Measurements from ENCODE around the gene RTN4R. TPM values are rescaled to one million over a fixed set of nuclear protein-coding genes. Genes with fewer than 3 reads are reported as not detected.

RTN4R gene
- total RNA-seq, 1 donor from 2014 or later: 4.2 TPM

GRCh38 chr22:20234760-20235388, 33.2 kb downstream of the RTN4R start:
- Histone ChIP-seq H3K4me3 (no peak overlapping the region), H3K4me1 (peaks cover 21% of the 10 kb centered on the region), H3K27me3 (no peaks in the 10 kb centered on the region), H3K9me3 (no peaks in the 10 kb centered on the region), H3K27ac (no peak overlapping the region), H3K36me3 (no peaks in the 10 kb centered on the region)
- intact Hi-C loops (cut with DNase I): no loop called here
- no peak for DNase-seq (ENCODE audit: extremely low spot score in 2 of 2)
- TF ChIP-seq POLR2AphosphoS5 (IDR thresholded peaks at IDR 0.05; ENCODE audit: insufficient read depth in 1 of 2, low read depth in 1 of 2) (no peak), POLR2A (IDR thresholded peaks at IDR 0.05) (no peak)
- TF ChIP-seq, protein P1, sequence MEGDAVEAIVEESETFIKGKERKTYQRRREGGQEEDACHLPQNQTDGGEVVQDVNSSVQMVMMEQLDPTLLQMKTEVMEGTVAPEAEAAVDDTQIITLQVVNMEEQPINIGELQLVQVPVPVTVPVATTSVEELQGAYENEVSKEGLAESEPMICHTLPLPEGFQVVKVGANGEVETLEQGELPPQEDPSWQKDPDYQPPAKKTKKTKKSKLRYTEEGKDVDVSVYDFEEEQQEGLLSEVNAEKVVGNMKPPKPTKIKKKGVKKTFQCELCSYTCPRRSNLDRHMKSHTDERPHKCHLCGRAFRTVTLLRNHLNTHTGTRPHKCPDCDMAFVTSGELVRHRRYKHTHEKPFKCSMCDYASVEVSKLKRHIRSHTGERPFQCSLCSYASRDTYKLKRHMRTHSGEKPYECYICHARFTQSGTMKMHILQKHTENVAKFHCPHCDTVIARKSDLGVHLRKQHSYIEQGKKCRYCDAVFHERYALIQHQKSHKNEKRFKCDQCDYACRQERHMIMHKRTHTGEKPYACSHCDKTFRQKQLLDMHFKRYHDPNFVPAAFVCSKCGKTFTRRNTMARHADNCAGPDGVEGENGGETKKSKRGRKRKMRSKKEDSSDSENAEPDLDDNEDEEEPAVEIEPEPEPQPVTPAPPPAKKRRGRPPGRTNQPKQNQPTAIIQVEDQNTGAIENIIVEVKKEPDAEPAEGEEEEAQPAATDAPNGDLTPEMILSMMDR (IDR thresholded peaks at IDR 0.05): no peak

GRCh38 chr22:20234314-20234682, 33.8 kb downstream of the RTN4R start:
- Histone ChIP-seq H3K36me3 (no peaks in the 10 kb centered on the region), H3K27ac (no peak overlapping the region), H3K4me1 (peaks cover 16% of the 10 kb centered on the region), H3K9me3 (no peaks in the 10 kb centered on the region), H3K4me3 (no peak overlapping the region), H3K27me3 (no peaks in the 10 kb centered on the region)
- intact Hi-C loops (cut with DNase I): no loop called here
- no peak for DNase-seq (ENCODE audit: extremely low spot score in 2 of 2)
- TF ChIP-seq POLR2AphosphoS5 (IDR thresholded peaks at IDR 0.05; ENCODE audit: insufficient read depth in 1 of 2, low read depth in 1 of 2) (no peak), POLR2A (IDR thresholded peaks at IDR 0.05) (no peak)
- TF ChIP-seq, protein P1 (IDR thresholded peaks at IDR 0.05): no peak

DNA sequence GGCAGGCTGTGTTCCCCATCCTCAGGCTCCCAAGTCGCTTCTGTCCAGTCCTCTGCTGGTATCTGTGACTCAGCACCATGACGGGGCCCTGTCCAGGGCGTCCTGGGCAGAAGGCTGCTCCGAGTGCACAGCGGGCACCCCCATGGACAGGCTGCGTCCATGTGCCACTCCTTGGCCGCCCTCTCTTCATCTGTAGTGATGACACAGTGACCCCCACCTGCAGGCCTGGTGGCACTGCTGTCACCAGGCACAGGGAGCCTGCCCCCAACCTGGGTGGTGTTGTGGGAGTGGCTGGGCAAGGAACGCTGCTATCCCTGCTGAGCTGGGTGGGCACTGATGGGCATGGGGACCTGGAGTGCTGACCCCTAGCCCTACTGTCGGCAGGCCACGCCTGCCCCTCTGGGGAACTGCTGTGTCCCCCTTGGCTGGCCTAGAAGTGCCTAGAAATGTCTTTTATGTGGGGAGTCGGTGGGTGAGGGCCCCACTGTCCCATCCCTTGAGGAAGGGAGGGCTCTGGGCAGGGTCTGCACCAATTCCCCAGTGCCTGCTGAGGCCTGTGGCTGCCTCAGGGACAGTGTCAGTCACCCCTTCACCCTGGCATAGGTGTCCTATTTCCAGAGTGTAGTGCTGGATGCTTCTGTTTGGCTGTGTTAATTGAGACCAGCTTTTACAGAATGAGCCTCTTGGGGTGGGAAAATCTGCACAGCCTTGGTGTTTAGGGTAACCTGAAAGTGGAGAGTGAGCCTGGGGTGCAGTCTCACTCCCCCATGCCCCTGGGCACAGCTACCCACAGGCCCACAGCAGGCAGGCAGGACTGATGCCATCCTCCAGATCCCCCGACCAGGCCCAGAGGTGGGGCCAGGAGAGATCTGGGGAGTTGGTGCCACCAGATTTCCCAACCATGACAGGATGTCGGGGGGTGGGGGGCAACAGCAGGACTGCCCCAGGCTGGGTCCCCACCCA, 34.5 kb downstream of the RTN4R start:
- DNase-seq (ENCODE audit: extremely low spot score in 2 of 2): no peak
- Histone ChIP-seq H3K27ac (no peak overlapping the region), H3K36me3 (no peaks in the 10 kb centered on the region), H3K4me3 (no peak overlapping the region), H3K9me3 (no peaks in the 10 kb centered on the region), H3K27me3 (no peaks in the 10 kb centered on the region), H3K4me1 (peaks cover 9% of the 10 kb centered on the region)
- TF ChIP-seq, protein P1 (IDR thresholded peaks at IDR 0.05): no peak
- TF ChIP-seq POLR2A (IDR thresholded peaks at IDR 0.05) (no peak), POLR2AphosphoS5 (IDR thresholded peaks at IDR 0.05; ENCODE audit: insufficient read depth in 1 of 2, low read depth in 1 of 2) (no peak)
- intact Hi-C loops (cut with DNase I): no loop called here

DNA sequence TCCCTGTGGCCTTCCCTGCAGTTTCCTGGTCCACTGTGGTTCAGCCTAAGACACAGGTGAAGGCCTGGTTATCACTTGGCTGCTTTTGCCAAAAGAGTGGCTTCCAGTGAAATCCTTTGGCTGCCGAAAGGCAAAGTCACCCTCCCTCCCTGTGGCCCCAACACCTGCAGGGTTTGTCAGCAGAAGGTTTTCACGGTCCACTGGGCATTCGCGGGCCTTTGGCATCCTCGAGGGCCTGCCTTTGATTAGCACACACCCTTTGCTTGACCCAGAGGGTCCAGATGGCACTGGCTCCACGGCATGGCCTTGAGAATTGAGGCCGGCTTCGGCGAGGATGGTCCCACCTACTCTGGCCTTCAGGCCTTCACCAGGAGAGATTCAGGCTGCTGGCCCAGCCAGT, 35.3 kb downstream of the RTN4R start:
- Histone ChIP-seq H3K27me3 (no peaks in the 10 kb centered on the region), H3K9me3 (no peaks in the 10 kb centered on the region), H3K4me1 (peaks cover under 1% of the 10 kb centered on the region), H3K27ac (no peak overlapping the region), H3K4me3 (no peak overlapping the region), H3K36me3 (no peaks in the 10 kb centered on the region)
- TF ChIP-seq POLR2A (IDR thresholded peaks at IDR 0.05) (no peak), POLR2AphosphoS5 (IDR thresholded peaks at IDR 0.05; ENCODE audit: insufficient read depth in 1 of 2, low read depth in 1 of 2) (no peak)
- TF ChIP-seq, protein P1 (IDR thresholded peaks at IDR 0.05): no peak
- intact Hi-C loops (cut with DNase I): no loop called here
- DNase-seq (ENCODE audit: extremely low spot score in 2 of 2): no peak

DNA sequence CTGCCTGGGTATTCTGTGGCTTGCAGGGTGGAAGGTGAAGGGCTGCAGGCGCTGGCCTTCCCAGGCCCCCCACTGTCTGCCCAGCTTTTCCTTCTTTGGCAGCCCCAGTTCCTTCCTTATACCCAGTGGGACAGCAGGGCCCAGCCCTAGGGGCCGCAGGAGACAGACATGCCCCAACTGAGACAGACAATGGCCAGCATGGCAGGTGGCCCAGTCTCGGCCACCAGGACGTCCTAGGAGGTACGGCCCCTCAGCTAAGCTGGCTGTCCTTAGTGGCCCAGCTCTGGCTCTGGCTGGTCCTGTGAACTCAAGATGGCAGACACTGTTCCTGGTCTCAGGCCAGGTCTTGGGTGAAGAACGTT, 35.9 kb downstream of the RTN4R start:
- Histone ChIP-seq H3K4me1 (no peaks in the 10 kb centered on the region), H3K9me3 (no peaks in the 10 kb centered on the region), H3K36me3 (no peaks in the 10 kb centered on the region), H3K27ac (no peak overlapping the region), H3K27me3 (no peaks in the 10 kb centered on the region), H3K4me3 (no peak overlapping the region)
- no peak for DNase-seq (ENCODE audit: extremely low spot score in 2 of 2)
- TF ChIP-seq, protein P1 (IDR thresholded peaks at IDR 0.05): no peak
- no peak for TF ChIP-seq POLR2A (IDR thresholded peaks at IDR 0.05)
- TF ChIP-seq POLR2AphosphoS5 (IDR thresholded peaks at IDR 0.05; ENCODE audit: insufficient read depth in 1 of 2, low read depth in 1 of 2): no peak
- intact Hi-C loops (cut with DNase I): no loop called here
